Endothelial cell (in vitro differentiated cells): ENCODE data around the gene KRT80. TPM values are rescaled to one million over a fixed set of nuclear protein-coding genes. Genes with fewer than 3 reads are reported as not detected.

Experiments
- DNase-seq: peaks from one replicate; pipeline ENCODE4 v3.0.0; 2021; ENCODE audit warnings: low spot score
- H3K27ac Mint-ChIP-seq: one replicate; pipeline ENCODE4 v1.8.0; 2021; ENCODE audit warnings: mixed read lengths, inconsistent platforms; ENCODE audit not compliant: unreplicated experiment
- H3K27me3 Mint-ChIP-seq: one replicate; pipeline ENCODE4 v1.8.0; 2021; ENCODE audit warnings: mild to moderate bottlenecking, moderate library complexity, mixed read lengths, inconsistent platforms; ENCODE audit not compliant: unreplicated experiment
- H3K36me3 Mint-ChIP-seq: one replicate; pipeline ENCODE4 v1.8.0; 2021; ENCODE audit warnings: mild to moderate bottlenecking, low read depth, mixed read lengths, inconsistent platforms; ENCODE audit not compliant: unreplicated experiment
- H3K4me1 Mint-ChIP-seq: one replicate; pipeline ENCODE4 v1.8.0; 2021; ENCODE audit warnings: mild to moderate bottlenecking, mixed read lengths, inconsistent platforms; ENCODE audit not compliant: unreplicated experiment
- H3K4me3 Mint-ChIP-seq: one replicate; pipeline ENCODE4 v1.8.0; 2021; ENCODE audit warnings: mild to moderate bottlenecking, mixed read lengths, inconsistent platforms; ENCODE audit not compliant: unreplicated experiment
- H3K9me3 Mint-ChIP-seq: one replicate; pipeline ENCODE4 v1.8.0; 2021; ENCODE audit warnings: mixed read lengths, inconsistent platforms; ENCODE audit not compliant: unreplicated experiment
- total RNA-seq: library from RNA; stranded (reverse); fragmentation: NEBNext Ultra II Directional; extraction: Animal tissue kit (Norgen Biotek cat#: 25700); gene quantifications from one replicate; pipeline ENCODE4 v1.2.1, GENCODE V29; 2021; ENCODE audit not compliant: unreplicated experiment
- TF ChIP-seq, protein P1 (sequence below): fragments of 200-600 bp; sonication (generic); IDR thresholded peaks from one replicate; pipeline ENCODE4 v1.5.0; 2021; ENCODE audit warnings: antibody characterized with exemption; ENCODE audit not compliant: unreplicated experiment

KRT80 gene
- total RNA-seq, 1 donor from 2014 or later, result 1.5 TPM

DNA sequence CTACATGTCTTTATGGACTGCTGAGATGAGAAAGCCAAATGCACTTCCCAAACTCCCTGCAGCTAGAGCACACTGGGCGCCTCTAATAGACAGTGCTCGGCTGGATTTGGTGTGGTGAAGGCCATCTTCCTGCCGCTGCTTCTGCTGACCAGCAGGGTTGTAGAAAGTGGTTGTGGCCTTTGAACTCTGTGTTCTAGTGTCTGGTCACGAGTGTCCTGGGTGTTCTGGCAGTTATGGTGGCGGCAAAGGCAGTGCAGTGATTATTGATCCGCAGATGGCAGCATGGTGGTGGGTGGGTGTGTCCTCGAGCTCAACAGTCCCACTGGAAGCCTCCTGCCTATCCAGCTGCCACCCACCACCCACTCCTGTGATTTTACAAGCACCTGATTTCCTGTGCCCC is 68.9 kb downstream of the KRT80 start:
- peaks cover 54% of the 10 kb centered on the region for H3K4me1 Mint-ChIP-seq
- no peak overlapping the region for H3K4me3 Mint-ChIP-seq
- H3K9me3 Mint-ChIP-seq, result no peaks in the 10 kb centered on the region
- peaks cover 4% of the 10 kb centered on the region for H3K27me3 Mint-ChIP-seq
- no peaks in the 10 kb centered on the region for H3K36me3 Mint-ChIP-seq
- TF ChIP-seq, protein P1, sequence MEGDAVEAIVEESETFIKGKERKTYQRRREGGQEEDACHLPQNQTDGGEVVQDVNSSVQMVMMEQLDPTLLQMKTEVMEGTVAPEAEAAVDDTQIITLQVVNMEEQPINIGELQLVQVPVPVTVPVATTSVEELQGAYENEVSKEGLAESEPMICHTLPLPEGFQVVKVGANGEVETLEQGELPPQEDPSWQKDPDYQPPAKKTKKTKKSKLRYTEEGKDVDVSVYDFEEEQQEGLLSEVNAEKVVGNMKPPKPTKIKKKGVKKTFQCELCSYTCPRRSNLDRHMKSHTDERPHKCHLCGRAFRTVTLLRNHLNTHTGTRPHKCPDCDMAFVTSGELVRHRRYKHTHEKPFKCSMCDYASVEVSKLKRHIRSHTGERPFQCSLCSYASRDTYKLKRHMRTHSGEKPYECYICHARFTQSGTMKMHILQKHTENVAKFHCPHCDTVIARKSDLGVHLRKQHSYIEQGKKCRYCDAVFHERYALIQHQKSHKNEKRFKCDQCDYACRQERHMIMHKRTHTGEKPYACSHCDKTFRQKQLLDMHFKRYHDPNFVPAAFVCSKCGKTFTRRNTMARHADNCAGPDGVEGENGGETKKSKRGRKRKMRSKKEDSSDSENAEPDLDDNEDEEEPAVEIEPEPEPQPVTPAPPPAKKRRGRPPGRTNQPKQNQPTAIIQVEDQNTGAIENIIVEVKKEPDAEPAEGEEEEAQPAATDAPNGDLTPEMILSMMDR, result no peak
- no peak overlapping the region for H3K27ac Mint-ChIP-seq
- no peak for DNase-seq

DNA sequence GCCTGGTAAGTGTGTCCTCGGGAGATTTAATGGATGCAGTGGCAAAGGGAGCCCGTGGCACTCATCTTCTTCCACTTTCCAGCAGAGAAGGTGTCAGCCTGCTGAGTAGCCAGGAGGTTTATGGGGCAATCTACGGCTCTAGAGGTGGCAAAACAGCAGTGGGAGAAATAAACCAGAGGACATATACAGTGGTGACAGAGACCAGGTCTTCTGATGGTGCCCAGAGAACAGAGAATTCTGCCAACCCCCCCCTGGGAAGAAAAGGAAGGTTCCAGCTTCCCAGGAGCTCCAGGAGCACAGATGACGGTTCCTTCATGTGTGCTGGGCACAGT is 69.3 kb downstream of the KRT80 start:
- no peak overlapping the region for H3K4me3 Mint-ChIP-seq
- no peaks in the 10 kb centered on the region for H3K36me3 Mint-ChIP-seq
- H3K27ac Mint-ChIP-seq, result peak overlapping the region; percentile 36
- no peaks in the 10 kb centered on the region for H3K9me3 Mint-ChIP-seq
- peaks cover 50% of the 10 kb centered on the region for H3K4me1 Mint-ChIP-seq
- TF ChIP-seq, protein P1, result no peak
- H3K27me3 Mint-ChIP-seq, result peaks cover 4% of the 10 kb centered on the region
- DNase-seq, result no peak

DNA sequence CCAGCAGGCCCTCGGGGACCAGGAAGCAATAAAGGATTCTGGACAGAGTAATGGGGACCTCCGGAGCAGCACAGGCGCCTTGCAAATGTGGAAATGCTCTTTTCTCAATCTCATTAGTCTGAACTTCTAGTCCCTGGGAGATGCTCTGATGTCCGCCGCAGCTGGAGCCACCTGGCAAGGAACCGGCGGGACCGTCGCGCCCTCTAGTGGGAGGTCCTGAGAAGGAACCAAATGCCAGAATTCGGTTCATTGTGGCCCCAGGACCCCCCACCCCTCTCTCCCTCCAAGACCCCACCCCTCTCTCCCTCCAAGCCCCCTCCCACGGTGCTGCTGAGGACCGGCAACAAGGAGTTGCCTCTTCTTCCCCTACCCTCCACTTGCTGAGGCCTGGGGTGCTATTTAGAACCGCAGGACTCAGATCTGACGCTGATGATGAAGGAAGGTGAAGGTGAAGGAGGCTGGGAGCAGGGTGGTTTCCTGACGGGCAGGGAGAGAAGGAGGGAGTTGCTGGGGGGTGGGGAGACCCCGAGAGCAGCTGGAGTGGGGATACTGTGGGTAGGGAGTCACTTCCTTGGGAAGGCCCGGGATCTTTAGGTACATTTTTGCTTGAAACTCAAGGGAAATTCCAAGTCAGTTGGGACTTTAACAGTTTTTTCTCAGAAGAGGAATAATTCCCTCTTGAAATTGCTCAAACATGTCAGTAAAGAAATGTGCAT is 69.8 kb downstream of the KRT80 start:
- Mint-ChIP-seq H3K9me3 (no peaks in the 10 kb centered on the region), H3K4me1 (peaks cover 45% of the 10 kb centered on the region), H3K4me3 (no peak overlapping the region), H3K27me3 (peaks cover 4% of the 10 kb centered on the region), H3K27ac (peak overlapping the region; percentile 36), H3K36me3 (no peaks in the 10 kb centered on the region)
- DNase-seq, result peak; percentile 75
- TF ChIP-seq, protein P1, result peak; percentile 82

DNA sequence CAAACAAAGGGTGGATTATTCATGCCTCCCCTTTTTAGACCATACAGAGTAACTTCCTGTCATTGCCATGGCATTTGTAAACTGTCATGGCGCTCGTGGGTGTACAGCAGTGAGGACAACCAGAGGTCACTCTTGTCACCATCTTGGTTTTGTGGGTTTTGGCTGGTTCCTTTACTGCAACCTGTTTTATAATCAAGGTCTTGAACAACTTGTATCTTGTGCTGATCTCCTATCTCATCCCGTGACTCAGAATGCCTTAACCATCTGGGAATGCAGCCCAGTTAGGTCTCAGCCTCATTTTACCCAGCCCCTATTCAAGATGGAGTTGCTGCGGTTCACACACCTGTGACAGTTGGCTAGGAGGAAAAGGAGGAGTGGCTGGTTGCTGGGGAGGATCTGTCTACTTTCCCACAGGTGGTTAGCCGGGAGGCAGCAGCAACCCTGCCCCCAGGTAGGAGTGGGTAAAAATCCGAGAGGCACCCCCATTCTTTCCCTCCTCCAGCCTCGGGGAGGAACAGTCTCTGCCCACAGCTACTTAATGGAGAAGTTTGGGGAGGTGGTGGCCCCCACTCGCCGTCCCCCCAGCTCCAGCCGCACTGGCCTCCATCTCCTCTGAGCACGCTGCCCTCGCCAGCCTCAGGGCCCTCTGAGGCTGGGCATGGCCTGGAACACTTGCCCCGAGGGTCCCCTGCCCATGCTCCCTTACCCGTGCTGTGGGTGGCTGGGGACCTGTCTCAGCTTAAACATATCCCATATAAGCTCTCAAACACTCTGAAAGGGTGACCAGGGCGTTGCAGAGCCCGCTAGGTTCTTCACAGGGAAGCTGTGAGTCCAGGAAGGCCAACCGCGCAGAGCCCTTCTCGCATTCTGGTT is 70.6 kb downstream of the KRT80 start:
- no peak overlapping the region for H3K27ac Mint-ChIP-seq
- TF ChIP-seq, protein P1, result no peak
- peaks cover 37% of the 10 kb centered on the region for H3K4me1 Mint-ChIP-seq
- no peaks in the 10 kb centered on the region for H3K36me3 Mint-ChIP-seq
- H3K9me3 Mint-ChIP-seq, result no peaks in the 10 kb centered on the region
- no peak overlapping the region for H3K4me3 Mint-ChIP-seq
- DNase-seq, result no peak
- peaks cover 4% of the 10 kb centered on the region for H3K27me3 Mint-ChIP-seq
